OCI-M2 (cell line): Measurements from ENCODE around the gene CPXCR1.
"Not testable (repeated sequence)": the region's sequence is repeated elsewhere in the genome, so short reads cannot be mapped to it uniquely, and the experiment has no call there.

Source experiments
- DNase-seq: peaks from one replicate; lab custom pipeline; 2025; ENCODE audit not compliant: unreplicated experiment; lab: John Stamatoyannopoulos, UW

CPXCR1 gene

GRCh38 chrX:88746925-88747324, at the start of gene CPXCR1:
Gene CPXCR1 (plus strand): TSS chrX:88747225. CDS start chrX:88753415, 6,190 bp downstream.
- no peak for DNase-seq

DNA sequence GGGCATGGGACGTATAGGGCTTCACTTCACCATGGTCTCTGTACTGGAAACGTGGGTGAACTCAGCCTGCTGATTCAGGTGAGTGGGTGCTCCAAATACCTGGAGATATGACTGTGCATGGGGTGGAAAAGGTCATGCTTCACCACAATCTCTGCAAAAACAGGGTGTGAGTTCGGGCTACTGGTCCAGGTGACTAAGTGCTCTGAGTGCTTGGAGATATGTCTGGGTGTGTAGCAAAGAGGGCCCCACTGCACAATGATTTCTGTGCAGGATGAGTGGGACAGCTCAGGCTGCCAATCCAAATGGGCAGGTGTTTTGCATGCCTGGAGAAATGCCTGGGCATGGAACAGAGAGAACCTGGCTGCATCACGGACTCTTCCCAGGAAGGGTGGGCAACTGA, 11.2 kb upstream of the CPXCR1 start:
- DNase-seq: no peak

DNA sequence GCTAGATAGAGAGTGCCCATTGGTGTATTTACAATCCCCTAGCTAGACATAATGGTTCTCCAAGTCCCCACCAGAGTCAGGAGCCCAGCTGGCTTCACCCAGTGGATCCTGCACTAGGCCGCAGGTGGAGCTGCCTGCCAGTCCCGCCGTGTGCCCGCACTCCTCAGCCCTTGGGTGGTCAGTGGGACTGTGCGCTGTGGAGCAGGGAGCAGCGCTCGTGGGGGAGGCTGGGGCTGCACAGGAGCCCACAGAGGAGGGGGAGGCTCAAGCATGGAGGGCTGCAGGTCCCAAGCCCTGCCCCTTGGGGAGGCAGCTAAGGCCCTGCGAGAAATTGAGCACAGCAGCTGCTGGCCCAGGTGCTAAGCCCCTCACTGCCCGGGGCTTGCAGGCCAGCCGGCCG, 810 bp upstream of the CPXCR1 start:
- not testable (repeated sequence) for DNase-seq

GRCh38 chrX:88752339-88752738, 5.3 kb downstream of the CPXCR1 start:
- not testable (repeated sequence) for DNase-seq

- no peak for DNase-seq
Observed at GRCh38 chrX:88789825-88790224, 42.8 kb downstream of the CPXCR1 start.
